GM12873 (cell line): ENCODE results near the gene POMP.

Experiments
- CTCF ChIP-seq: IDR thresholded peaks from 2 replicates; pipeline ENCODE4 v1.5.1; 2012; ENCODE audit warnings: low read depth, mild to moderate bottlenecking, moderate library complexity, low read length, control low read depth; ENCODE audit not compliant: insufficient read depth; ENCODE audit errors: missing control alignments

Gene POMP

GRCh38 chr13:28658796-28659620 lies at the start of gene POMP:
Gene POMP (plus strand): TSS chr13:28659130. CDS start chr13:28659185, 55 bp downstream.
- TF ChIP-seq CTCF = peak; percentile 9

GRCh38 chr13:28609381-28609780 lies 49.5 kb upstream of the POMP start:
- no peak for TF ChIP-seq CTCF

GRCh38 chr13:28609926-28610325 lies 49.0 kb upstream of the POMP start:
- TF ChIP-seq CTCF = no peak

GRCh38 chr13:28610996-28611395 lies 47.9 kb upstream of the POMP start:
- TF ChIP-seq CTCF = no peak

- TF ChIP-seq CTCF = no peak
Observed at GRCh38 chr13:28611654-28612131, 47.2 kb upstream of the POMP start.

- TF ChIP-seq CTCF = no peak
Observed at GRCh38 chr13:28613562-28613961, 45.4 kb upstream of the POMP start.

GRCh38 chr13:28615916-28616446 lies 42.9 kb upstream of the POMP start:
- TF ChIP-seq CTCF = no peak
